Activated naive CD4-positive, alpha-beta T cell treated with anti-CD3 and anti-CD28 coated beads, Interleukin-2, amount 10 ng/mL, durations not matched to agents 7 days and 5 days (primary cell): ENCODE measurements around the gene ZSCAN23.

Source experiments
- CTCF ChIA-PET: fragments of 350-600 bp; sonication (Branson Sonifier 250); formaldehyde crosslinking; loops from one replicate; lab custom pipeline; 2021; ENCODE audit warnings: antibody characterized with exemption; lab: Charles Lee
- DNase-seq: peaks from one replicate; pipeline ENCODE4 v3.0.0-alpha.2; 2020
- H3K27ac Mint-ChIP-seq: one replicate; pipeline ENCODE4 v1.8.0; 2021; ENCODE audit warnings: mild to moderate bottlenecking, moderate library complexity, mixed read lengths
- H3K27me3 Mint-ChIP-seq: one replicate; pipeline ENCODE4 v1.8.0; 2021; ENCODE audit warnings: mild to moderate bottlenecking, mixed read lengths
- H3K36me3 Mint-ChIP-seq: one replicate; pipeline ENCODE4 v1.8.0; 2021; ENCODE audit warnings: mixed read lengths
- H3K4me1 Mint-ChIP-seq: one replicate; pipeline ENCODE4 v1.8.0; 2021; ENCODE audit warnings: mixed read lengths
- H3K4me3 Mint-ChIP-seq: one replicate; pipeline ENCODE4 v1.8.0; 2021; ENCODE audit warnings: mild to moderate bottlenecking, moderate library complexity, mixed read lengths
- H3K9me3 Mint-ChIP-seq: one replicate; pipeline ENCODE4 v1.8.0; 2021; ENCODE audit warnings: mixed read lengths

Gene ZSCAN23

DNA sequence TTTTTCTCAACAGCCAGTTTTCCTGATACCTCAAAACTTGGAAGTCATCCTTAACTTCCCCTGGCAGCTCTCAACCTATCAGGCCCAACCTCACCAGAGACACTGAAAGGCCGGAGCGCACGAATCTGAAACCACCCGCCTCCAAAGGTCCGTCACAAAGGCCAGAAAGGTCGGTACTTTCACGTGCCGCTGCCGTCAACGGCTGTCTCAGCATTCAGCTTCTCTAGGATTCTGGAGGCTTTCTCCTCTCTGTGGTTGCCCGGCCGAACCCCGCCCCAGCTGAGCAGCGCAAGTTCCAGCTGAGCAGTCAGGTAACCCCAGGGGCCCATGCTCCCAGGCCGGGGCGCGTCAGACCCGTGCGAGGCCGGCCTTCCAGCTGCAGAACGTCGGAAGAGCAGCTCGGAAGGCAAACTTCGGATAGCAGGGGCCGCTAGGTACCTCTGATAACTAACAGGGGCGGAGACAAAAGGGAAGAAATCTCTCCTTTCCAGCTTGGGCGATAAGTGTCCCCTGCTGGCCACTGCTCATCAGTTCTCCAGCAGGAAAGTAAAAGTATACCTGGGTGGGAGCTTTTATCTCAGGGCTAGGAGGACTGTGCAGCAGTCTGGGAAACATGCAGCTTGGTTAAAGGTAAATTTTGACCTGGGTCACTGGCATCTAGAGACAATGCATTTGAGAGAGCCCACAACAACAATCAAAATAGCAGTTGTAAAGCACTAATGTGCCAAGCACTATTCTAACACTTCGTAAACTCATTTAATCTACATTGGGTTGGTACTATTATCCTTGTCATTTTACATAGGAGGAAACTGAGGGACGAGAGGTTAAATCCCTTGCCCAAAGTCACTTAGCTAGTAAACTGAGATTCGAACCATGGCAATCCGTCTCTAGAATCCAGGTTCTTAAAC, 59.8 kb downstream of the ZSCAN23 start:
- no peak overlapping the region for H3K27ac Mint-ChIP-seq
- H3K4me3 Mint-ChIP-seq, result peak overlapping the region; percentile 46
- H3K9me3 Mint-ChIP-seq, result peaks cover 7% of the 10 kb centered on the region
- CTCF ChIA-PET, result interaction anchor here (0.9 to 1.8 kb wide), 4 partner anchors 11 to 250 kb away, joined by 3 to 7 read pairs (median 4); no protein-coding TSS in a partner anchor
- peaks cover 6% of the 10 kb centered on the region for H3K27me3 Mint-ChIP-seq
- H3K36me3 Mint-ChIP-seq, result peaks cover 83% of the 10 kb centered on the region
- DNase-seq, result peak; percentile 34
- H3K4me1 Mint-ChIP-seq, result peaks cover 12% of the 10 kb centered on the region
